Breast epithelium (tissue), 3 donors: ENCODE data around the gene RCOR3.

Experiments
- POLR2A ChIP-seq: fragments of 450-650 bp; IDR thresholded peaks from one replicate; pipeline ENCODE4 v1.6.1; 2016; ENCODE audit warnings: antibody characterized with exemption, mild to moderate bottlenecking, moderate library complexity
- TF ChIP-seq, protein P1 (sequence below), 3 donors: fragments of 450-650 bp; IDR thresholded peaks; one replicate each; pipeline ENCODE4 v1.5.1; 2016 to 2017; ENCODE audit warnings: antibody characterized with exemption in 3 of 3, mild to moderate bottlenecking in 3 of 3, moderate library complexity in 3 of 3

GRCh38 chr1:211336775-211337174 lies 77.6 kb downstream of the RCOR3 start:
- no peak for TF ChIP-seq POLR2A
- TF ChIP-seq, protein P1, sequence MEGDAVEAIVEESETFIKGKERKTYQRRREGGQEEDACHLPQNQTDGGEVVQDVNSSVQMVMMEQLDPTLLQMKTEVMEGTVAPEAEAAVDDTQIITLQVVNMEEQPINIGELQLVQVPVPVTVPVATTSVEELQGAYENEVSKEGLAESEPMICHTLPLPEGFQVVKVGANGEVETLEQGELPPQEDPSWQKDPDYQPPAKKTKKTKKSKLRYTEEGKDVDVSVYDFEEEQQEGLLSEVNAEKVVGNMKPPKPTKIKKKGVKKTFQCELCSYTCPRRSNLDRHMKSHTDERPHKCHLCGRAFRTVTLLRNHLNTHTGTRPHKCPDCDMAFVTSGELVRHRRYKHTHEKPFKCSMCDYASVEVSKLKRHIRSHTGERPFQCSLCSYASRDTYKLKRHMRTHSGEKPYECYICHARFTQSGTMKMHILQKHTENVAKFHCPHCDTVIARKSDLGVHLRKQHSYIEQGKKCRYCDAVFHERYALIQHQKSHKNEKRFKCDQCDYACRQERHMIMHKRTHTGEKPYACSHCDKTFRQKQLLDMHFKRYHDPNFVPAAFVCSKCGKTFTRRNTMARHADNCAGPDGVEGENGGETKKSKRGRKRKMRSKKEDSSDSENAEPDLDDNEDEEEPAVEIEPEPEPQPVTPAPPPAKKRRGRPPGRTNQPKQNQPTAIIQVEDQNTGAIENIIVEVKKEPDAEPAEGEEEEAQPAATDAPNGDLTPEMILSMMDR (IDR thresholded peaks at IDR 0.05) = no peak
